ENCODE data around the gene UGT3A1.

The UGT3A1 gene

GRCh38 chr5:35902046-35902672 lies 89.0 kb downstream of the UGT3A1 start:
- H3K9me3 ChIP-seq (ENCODE audit: control insufficient read depth in 5 of 5, low read length in 5 of 5) = peaks cover 0 to 3% (median 0%) of the 10 kb centered on the region in 5 donors
- no peak overlapping the region for H3K27ac ChIP-seq (ENCODE audit: low read depth, low read length)
- no peak overlapping the region for H3K4me3 ChIP-seq (ENCODE audit: low read depth in 1 of 5, low read length in 5 of 5)
- H3K4me1 ChIP-seq (ENCODE audit: control insufficient read depth in 5 of 5, insufficient read depth in 5 of 5, low read length in 5 of 5) = no peaks in the 10 kb centered on the region
- H3K27me3 ChIP-seq (ENCODE audit: control insufficient read depth in 5 of 5, insufficient read depth in 4 of 5, low read length in 5 of 5) = no peaks in the 10 kb centered on the region
- H3K36me3 ChIP-seq (ENCODE audit: control insufficient read depth in 5 of 5, insufficient read depth in 5 of 5, low read length in 5 of 5) = no peaks in the 10 kb centered on the region
- H3K9ac ChIP-seq (ENCODE audit: low read length in 5 of 5) = no peak overlapping the region

Data from subcutaneous abdominal adipose tissue (tissue), 5 donors.